ENCODE data around the gene RDH11.
"Not testable (repeated sequence)": the region's sequence is repeated elsewhere in the genome, so short reads cannot be mapped to it uniquely, and the experiment has no call there.

The RDH11 gene

DNA sequence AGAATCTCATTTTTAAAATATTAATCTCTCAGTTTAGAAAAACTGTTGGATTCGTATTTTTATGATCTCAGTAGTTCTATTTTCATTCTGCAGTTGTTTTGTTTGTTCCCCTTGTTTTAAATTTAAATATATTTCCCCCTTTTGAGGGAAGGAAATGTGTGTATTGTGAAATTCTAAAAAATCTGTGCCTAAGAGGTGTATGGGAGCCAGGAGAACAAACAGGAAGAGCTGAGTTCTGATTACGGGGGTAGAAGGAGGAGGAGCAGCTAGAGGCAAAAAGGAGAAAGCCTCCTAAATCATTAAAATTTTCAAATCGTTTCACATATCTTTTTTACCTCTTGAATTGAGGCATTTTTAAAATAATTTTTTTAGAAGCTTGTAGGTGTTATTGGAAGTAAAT is 8.4 kb upstream of the RDH11 start:
- H3K27ac ChIP-seq (ENCODE audit: low read depth, low read length): no peak overlapping the region
- WGBS: 100% methylated on average over 1 of the region's 3 CpGs
- no peaks in the 10 kb centered on the region for H3K27me3 ChIP-seq (ENCODE audit: insufficient read depth, low read length)
- H3K4me1 ChIP-seq (ENCODE audit: insufficient read depth, low read length): no peaks in the 10 kb centered on the region
- H3K36me3 ChIP-seq (ENCODE audit: insufficient read depth, low read length): no peaks in the 10 kb centered on the region
- no peak overlapping the region for H3K9ac ChIP-seq (ENCODE audit: low read depth, low read length)
- H3K9me3 ChIP-seq (ENCODE audit: insufficient read depth, low read depth, low read length): peaks cover 12% of the 10 kb centered on the region
- no peak overlapping the region for H3K4me3 ChIP-seq (ENCODE audit: low read length)

- not testable (repeated sequence) for H3K36me3 ChIP-seq (ENCODE audit: insufficient read depth, low read length); H3K4me3 ChIP-seq (ENCODE audit: low read length); H3K27ac ChIP-seq (ENCODE audit: low read depth, low read length); H3K9me3 ChIP-seq (ENCODE audit: insufficient read depth, low read depth, low read length); H3K4me1 ChIP-seq (ENCODE audit: insufficient read depth, low read length); H3K9ac ChIP-seq (ENCODE audit: low read depth, low read length); H3K27me3 ChIP-seq (ENCODE audit: insufficient read depth, low read length)
- WGBS: 95% methylated on average over 8 of the region's 8 CpGs
These were observed 5.9 kb upstream of the RDH11 start, which contains the start of gene RDH12 for GRCh38 chr14:67701492-67701891. Gene RDH12 (plus strand): TSS chr14:67701886. CDS start chr14:67722643, 20,757 bp downstream.

DNA sequence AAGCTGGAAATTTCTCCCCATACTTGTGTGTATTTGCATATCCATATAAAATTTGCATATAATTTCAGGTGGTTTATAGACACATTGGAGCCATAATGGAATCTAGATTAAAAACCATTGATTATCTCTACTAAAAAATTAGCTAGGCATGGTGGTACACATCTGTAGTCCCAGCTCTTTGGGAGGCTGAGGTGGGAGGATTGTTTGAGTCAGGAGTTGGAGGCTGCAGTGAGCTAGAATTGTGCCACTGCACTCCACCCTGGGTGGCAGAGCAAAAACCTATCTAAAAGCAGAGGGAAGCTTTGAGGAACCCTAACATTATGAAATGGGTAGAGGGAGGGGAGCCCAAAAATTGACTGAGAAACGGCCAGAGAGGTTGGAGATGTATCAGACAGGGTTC is 2.6 kb upstream of the RDH11 start:
- H3K9ac ChIP-seq (ENCODE audit: low read depth, low read length): no peak overlapping the region
- peaks cover 7% of the 10 kb centered on the region; the same call in 1 of the 2 replicates for H3K27me3 ChIP-seq (ENCODE audit: insufficient read depth, low read length)
- no peak overlapping the region for H3K4me3 ChIP-seq (ENCODE audit: low read length)
- peaks cover 2% of the 10 kb centered on the region for H3K36me3 ChIP-seq (ENCODE audit: insufficient read depth, low read length)
- no peaks in the 10 kb centered on the region for H3K9me3 ChIP-seq (ENCODE audit: insufficient read depth, low read depth, low read length)
- 86% methylated on average over 1 of the region's 1 CpG for WGBS
- H3K27ac ChIP-seq (ENCODE audit: low read depth, low read length): no peak overlapping the region
- H3K4me1 ChIP-seq (ENCODE audit: insufficient read depth, low read length): 0 out of 2 replicates have a peak, but pooled peaks cover 5% of the 10 kb centered on the region

GRCh38 chr14:67697006-67697405 is 1.4 kb upstream of the RDH11 start:
- H3K27ac ChIP-seq (ENCODE audit: low read depth, low read length): no peak overlapping the region
- H3K4me1 ChIP-seq (ENCODE audit: insufficient read depth, low read length): 0 out of 2 replicates have a peak, but pooled peaks cover 5% of the 10 kb centered on the region
- no peak overlapping the region for H3K4me3 ChIP-seq (ENCODE audit: low read length)
- no peak overlapping the region for H3K9ac ChIP-seq (ENCODE audit: low read depth, low read length)
- H3K9me3 ChIP-seq (ENCODE audit: insufficient read depth, low read depth, low read length): no peaks in the 10 kb centered on the region
- peaks cover 14% of the 10 kb centered on the region for H3K36me3 ChIP-seq (ENCODE audit: insufficient read depth, low read length)
- peaks cover 7% of the 10 kb centered on the region; the same call in 1 of the 2 replicates for H3K27me3 ChIP-seq (ENCODE audit: insufficient read depth, low read length)
- WGBS: 93% methylated on average over 4 of the region's 4 CpGs

DNA sequence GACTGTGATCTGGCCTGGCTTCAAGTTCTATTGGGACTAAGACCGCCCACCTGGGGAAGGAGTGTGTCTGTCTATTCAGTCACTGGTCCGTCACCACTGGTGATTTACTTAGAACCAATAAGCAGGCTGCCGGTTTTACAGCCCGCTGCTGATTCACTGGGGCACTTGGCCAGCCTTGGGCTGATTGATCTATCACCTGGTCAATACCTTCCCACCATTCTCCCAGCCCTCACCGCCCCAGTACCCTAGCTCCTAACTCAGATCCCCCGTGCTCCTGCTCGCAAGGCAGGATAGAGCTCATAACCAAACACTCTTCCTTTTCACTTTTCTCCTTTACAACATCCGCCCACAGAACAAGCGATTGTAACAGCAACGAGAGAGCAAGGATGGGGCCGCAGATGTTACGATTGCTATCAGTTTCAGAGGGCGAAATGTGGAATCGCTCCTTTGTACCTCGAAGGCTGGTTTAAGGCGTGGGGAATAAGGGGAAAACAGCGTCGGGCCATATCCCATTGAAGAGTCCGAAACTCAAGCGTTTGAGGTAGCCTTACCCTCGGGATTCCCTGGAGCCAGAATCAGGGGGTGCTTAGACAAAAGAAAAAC is 672 bp downstream of the RDH11 start:
- Histone ChIP-seq H3K9me3 (ENCODE audit: insufficient read depth, low read depth, low read length) (no peaks in the 10 kb centered on the region), H3K36me3 (ENCODE audit: insufficient read depth, low read length) (peaks cover 35% of the 10 kb centered on the region), H3K27me3 (ENCODE audit: insufficient read depth, low read length) (peaks cover 7% of the 10 kb centered on the region; the same call in 1 of the 2 replicates), H3K4me3 (ENCODE audit: low read length) (peak overlapping the region; percentile 77), H3K27ac (ENCODE audit: low read depth, low read length) (peak overlapping the region; percentile 52), H3K4me1 (ENCODE audit: insufficient read depth, low read length) (0 out of 2 replicates have a peak, but pooled peaks cover 5% of the 10 kb centered on the region), H3K9ac (ENCODE audit: low read depth, low read length) (peak overlapping the region; percentile 78)
- WGBS: under 1% methylated on average over 21 of the region's 21 CpGs

DNA sequence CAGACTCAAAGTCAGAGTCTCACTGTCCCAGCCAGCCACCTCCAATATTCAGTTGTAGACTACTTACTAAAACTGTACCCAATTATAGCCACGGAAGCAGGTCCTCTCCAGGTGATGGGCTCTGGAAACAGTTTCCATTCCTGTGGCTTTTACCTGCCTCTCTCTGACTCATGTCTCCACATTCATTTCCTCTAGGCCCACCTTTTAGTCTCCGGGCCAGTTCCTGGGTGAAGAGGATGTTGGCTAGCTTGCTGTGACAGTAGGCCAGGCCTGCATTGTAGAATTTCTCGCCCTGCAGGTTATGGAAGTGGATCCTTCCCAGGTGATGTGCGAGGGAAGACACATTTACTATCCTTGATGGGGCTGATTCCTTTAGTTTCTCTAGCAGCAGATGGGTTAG is 5.6 kb downstream of the RDH11 start:
- H3K4me1 ChIP-seq (ENCODE audit: insufficient read depth, low read length): 0 out of 2 replicates have a peak, but pooled peaks cover 5% of the 10 kb centered on the region
- no peak overlapping the region for H3K4me3 ChIP-seq (ENCODE audit: low read length)
- H3K27ac ChIP-seq (ENCODE audit: low read depth, low read length): no peak overlapping the region
- H3K27me3 ChIP-seq (ENCODE audit: insufficient read depth, low read length): no peaks in the 10 kb centered on the region
- H3K9me3 ChIP-seq (ENCODE audit: insufficient read depth, low read depth, low read length): no peaks in the 10 kb centered on the region
- no peak overlapping the region for H3K9ac ChIP-seq (ENCODE audit: low read depth, low read length)
- peaks cover 83% of the 10 kb centered on the region for H3K36me3 ChIP-seq (ENCODE audit: insufficient read depth, low read length)
- WGBS: 97% methylated on average over 4 of the region's 4 CpGs

- Histone ChIP-seq H3K27ac (ENCODE audit: low read depth, low read length) (no peak overlapping the region), H3K9ac (ENCODE audit: low read depth, low read length) (no peak overlapping the region), H3K9me3 (ENCODE audit: insufficient read depth, low read depth, low read length) (no peaks in the 10 kb centered on the region), H3K27me3 (ENCODE audit: insufficient read depth, low read length) (no peaks in the 10 kb centered on the region), H3K4me1 (ENCODE audit: insufficient read depth, low read length) (no peaks in the 10 kb centered on the region), H3K36me3 (ENCODE audit: insufficient read depth, low read length) (peaks cover 95% of the 10 kb centered on the region), H3K4me3 (ENCODE audit: low read length) (no peak overlapping the region)
These were observed 11.7 kb downstream of the RDH11 start for GRCh38 chr14:67683842-67684241.

DNA sequence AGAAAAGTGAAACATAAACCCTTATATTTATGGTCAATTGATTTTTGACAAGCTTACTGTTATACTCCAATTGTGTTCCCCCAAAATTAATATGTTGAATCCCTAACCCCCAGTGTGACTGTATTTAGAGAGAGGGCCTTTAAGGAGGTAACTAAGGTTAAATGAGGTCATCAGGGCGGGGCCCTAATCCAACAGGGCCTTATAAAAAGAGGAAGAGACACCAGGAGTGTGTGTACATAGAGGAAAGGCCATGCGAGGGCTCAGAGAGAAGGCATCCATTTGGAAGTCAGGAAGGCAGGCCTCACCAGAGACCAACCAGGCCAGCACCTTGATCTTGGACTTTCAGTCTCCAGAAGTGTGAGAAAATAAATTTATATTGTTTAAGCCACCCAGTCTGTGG is 14.6 kb downstream of the RDH11 start:
- no peaks in the 10 kb centered on the region for H3K4me1 ChIP-seq (ENCODE audit: insufficient read depth, low read length)
- peaks cover 95% of the 10 kb centered on the region for H3K36me3 ChIP-seq (ENCODE audit: insufficient read depth, low read length)
- no peak overlapping the region for H3K4me3 ChIP-seq (ENCODE audit: low read length)
- H3K27me3 ChIP-seq (ENCODE audit: insufficient read depth, low read length): no peaks in the 10 kb centered on the region
- no peaks in the 10 kb centered on the region for H3K9me3 ChIP-seq (ENCODE audit: insufficient read depth, low read depth, low read length)
- H3K27ac ChIP-seq (ENCODE audit: low read depth, low read length): no peak overlapping the region
- H3K9ac ChIP-seq (ENCODE audit: low read depth, low read length): no peak overlapping the region
- WGBS: 95% methylated on average over 2 of the region's 2 CpGs

- Histone ChIP-seq H3K36me3 (ENCODE audit: insufficient read depth, low read length) (peaks cover 89% of the 10 kb centered on the region), H3K27me3 (ENCODE audit: insufficient read depth, low read length) (no peaks in the 10 kb centered on the region), H3K9me3 (ENCODE audit: insufficient read depth, low read depth, low read length) (no peaks in the 10 kb centered on the region), H3K27ac (ENCODE audit: low read depth, low read length) (no peak overlapping the region), H3K4me1 (ENCODE audit: insufficient read depth, low read length) (no peaks in the 10 kb centered on the region), H3K9ac (ENCODE audit: low read depth, low read length) (no peak overlapping the region), H3K4me3 (ENCODE audit: low read length) (no peak overlapping the region)
- WGBS: 98% methylated on average over 3 of the region's 3 CpGs
These were observed 15.4 kb downstream of the RDH11 start for GRCh38 chr14:67680121-67680602.

DNA sequence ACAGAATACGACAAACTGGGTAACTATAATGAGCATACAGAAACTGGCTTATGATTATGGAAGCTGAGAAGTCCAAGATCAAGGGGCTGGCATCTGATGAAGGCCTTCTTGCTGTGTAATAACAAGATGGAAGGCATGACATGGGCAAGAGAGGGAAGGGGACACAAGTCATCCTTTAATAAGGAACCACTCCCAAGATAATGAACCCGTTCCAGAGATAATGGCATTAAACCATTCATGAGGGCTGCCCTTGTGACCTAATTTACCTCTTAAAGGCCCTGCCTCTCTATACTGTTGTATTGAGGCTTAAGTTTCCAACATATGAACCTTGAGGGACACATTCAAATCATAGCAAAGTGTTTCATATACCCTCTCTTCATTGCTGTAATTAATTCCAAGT is 16.6 kb downstream of the RDH11 start:
- Histone ChIP-seq H3K27me3 (ENCODE audit: insufficient read depth, low read length) (no peaks in the 10 kb centered on the region), H3K4me1 (ENCODE audit: insufficient read depth, low read length) (no peaks in the 10 kb centered on the region), H3K9me3 (ENCODE audit: insufficient read depth, low read depth, low read length) (no peaks in the 10 kb centered on the region), H3K9ac (ENCODE audit: low read depth, low read length) (no peak overlapping the region), H3K36me3 (ENCODE audit: insufficient read depth, low read length) (peaks cover 77% of the 10 kb centered on the region), H3K27ac (ENCODE audit: low read depth, low read length) (no peak overlapping the region), H3K4me3 (ENCODE audit: low read length) (no peak overlapping the region)
- WGBS: 97% methylated on average over 2 of the region's 2 CpGs

- Histone ChIP-seq H3K4me3 (ENCODE audit: low read length) (peak overlapping the region; percentile 78), H3K9ac (ENCODE audit: low read depth, low read length) (peak overlapping the region; percentile 99), H3K27me3 (ENCODE audit: insufficient read depth, low read length) (no peaks in the 10 kb centered on the region), H3K27ac (ENCODE audit: low read depth, low read length) (peak overlapping the region; percentile 98; the same call in 1 of the 2 replicates), H3K4me1 (ENCODE audit: insufficient read depth, low read length) (peaks cover 6% of the 10 kb centered on the region; the same call in 1 of the 2 replicates), H3K9me3 (ENCODE audit: insufficient read depth, low read depth, low read length) (no peaks in the 10 kb centered on the region), H3K36me3 (ENCODE audit: insufficient read depth, low read length) (peaks cover 40% of the 10 kb centered on the region)
- WGBS: 38% methylated on average over 16 of the region's 16 CpGs
These were observed 20.4 kb downstream of the RDH11 start for GRCh38 chr14:67675219-67675582.

All from HUES64 (cell line).